ENCODE data around the gene KRTAP5-6. TPM values are rescaled to one million over a fixed set of nuclear protein-coding genes. Genes with fewer than 3 reads are reported as not detected.
A peak's percentile ranks its signal among the peaks of the same experiment; 100 is the strongest.

KRTAP5-6 gene
- polyA plus RNA-seq, 1 of the 3 experiments (the other 2 are of a cell fraction) = not detected

GRCh38 chr11:1665313-1665712 lies 31.7 kb upstream of the KRTAP5-6 start:
- Histone ChIP-seq H2AFZ (ENCODE audit: low read depth) (no peak overlapping the region), H3K79me2 (ENCODE audit: insufficient read depth) (no peaks in the 10 kb centered on the region), H4K20me1 (ENCODE audit: insufficient read depth) (no peaks in the 10 kb centered on the region), H3K4me2 (no peak overlapping the region), H3K9me2 (no peaks in the 10 kb centered on the region), H3K27ac (ENCODE audit: low read depth in 2 of 2, low read length in 1 of 2) (no peak overlapping the region), H3K36me3 (replicated peaks in 1 of 2; ENCODE audit: control insufficient read depth in 1 of 2, insufficient read depth in 2 of 2, low read length in 1 of 2) (no peaks in the 10 kb centered on the region), H3K27me3 (ENCODE audit: insufficient read depth) (no peaks in the 10 kb centered on the region), H3K9ac (no peak overlapping the region), H3K4me1 (ENCODE audit: control insufficient read depth in 1 of 2, insufficient read depth in 2 of 2, low read depth in 1 of 2, low read length in 1 of 2) (no peaks in the 10 kb centered on the region; a peak in 1 of 4 replicates), H3K9me3 (no peaks in the 10 kb centered on the region), H3F3A (replicated peaks; ENCODE audit: insufficient read depth) (no peaks in the 10 kb centered on the region), H3K4me3 (ENCODE audit: low read depth in 2 of 2, low read length in 1 of 2) (no peak overlapping the region)
- WGBS (ENCODE audit: low lambda C conversion rate) = 50% methylated on average over 1 of the region's 8 CpGs
- DNase-seq = no peak
- TF ChIP-seq EP300 (IDR thresholded peaks at IDR 0.05; ENCODE audit: borderline replicate concordance in 1 of 2, low read depth in 1 of 2, low read length in 1 of 2) (no peak), GATA2 (CRISPR knock-in tag; IDR thresholded peaks at IDR 0.05) (no peak), FOXM1 (IDR thresholded peaks at IDR 0.05; ENCODE audit: low read depth) (no peak), USF2 (IDR thresholded peaks at IDR 0.05; ENCODE audit: borderline replicate concordance, low read depth, low read length) (no peak), EZH2phosphoT487 (IDR thresholded peaks at IDR 0.05; ENCODE audit: borderline replicate concordance, low read depth) (no peak), SMC3 (IDR thresholded peaks at IDR 0.05; ENCODE audit: low read depth, low read length) (no peak), CHD2 (IDR thresholded peaks at IDR 0.05; ENCODE audit: low read length, partially characterized antibody) (no peak), RFX5 (IDR thresholded peaks at IDR 0.05; ENCODE audit: low read length) (no peak), FOSL2 (IDR thresholded peaks at IDR 0.05; ENCODE audit: borderline replicate concordance, low read depth) (no peak)
- ChIA-PET CTCF (no interaction called here), POLR2A (no interaction called here)

GRCh38 chr11:1667121-1667850 lies 29.7 kb upstream of the KRTAP5-6 start:
- Histone ChIP-seq H3K79me2 (ENCODE audit: insufficient read depth) (no peaks in the 10 kb centered on the region), H3K9ac (no peak overlapping the region), H3K4me1 (ENCODE audit: control insufficient read depth in 1 of 2, insufficient read depth in 2 of 2, low read depth in 1 of 2, low read length in 1 of 2) (no peaks in the 10 kb centered on the region; a peak in 1 of 4 replicates), H3K4me2 (no peak overlapping the region), H3F3A (replicated peaks; ENCODE audit: insufficient read depth) (no peaks in the 10 kb centered on the region), H4K20me1 (ENCODE audit: insufficient read depth) (no peaks in the 10 kb centered on the region), H3K9me3 (no peaks in the 10 kb centered on the region), H3K27me3 (ENCODE audit: insufficient read depth) (no peaks in the 10 kb centered on the region), H3K27ac (ENCODE audit: low read depth in 2 of 2, low read length in 1 of 2) (no peak overlapping the region), H3K4me3 (ENCODE audit: low read depth in 2 of 2, low read length in 1 of 2) (no peak overlapping the region), H3K9me2 (no peaks in the 10 kb centered on the region), H3K36me3 (replicated peaks in 1 of 2; ENCODE audit: control insufficient read depth in 1 of 2, insufficient read depth in 2 of 2, low read length in 1 of 2) (no peaks in the 10 kb centered on the region), H2AFZ (ENCODE audit: low read depth) (no peak overlapping the region)
- CTCF ChIA-PET = interaction anchor here (0.9 to 5.2 kb wide), 4 partner anchors 15 to 216 kb away, joined by 3 to 28 read pairs (median 8); no protein-coding TSS in a partner anchor
- 74% methylated on average over 9 of the region's 24 CpGs for WGBS (ENCODE audit: low lambda C conversion rate)
- DNase-seq = peak; percentile 30
- POLR2A ChIA-PET = no interaction called here
- TF ChIP-seq FOSL2 (IDR thresholded peaks at IDR 0.05; ENCODE audit: borderline replicate concordance, low read depth) = no peak
- no peak for TF ChIP-seq ZBTB33 (IDR thresholded peaks at IDR 0.05; ENCODE audit: borderline replicate concordance, low read depth)
- TF ChIP-seq SMC3 (IDR thresholded peaks at IDR 0.05; ENCODE audit: low read depth, low read length) = no peak
- no peak for TF ChIP-seq USF1 (IDR thresholded peaks at IDR 0.05; ENCODE audit: borderline replicate concordance, low read depth)
- TF ChIP-seq IRF3 (IDR thresholded peaks at IDR 0.05; ENCODE audit: low read depth, low read length) = no peak
- TF ChIP-seq EP300 (IDR thresholded peaks at IDR 0.05; ENCODE audit: borderline replicate concordance in 1 of 2, low read depth in 1 of 2, low read length in 1 of 2) = no peak
- TF ChIP-seq FOXM1 (IDR thresholded peaks at IDR 0.05; ENCODE audit: low read depth) = no peak
- TF ChIP-seq RCOR1 (IDR thresholded peaks at IDR 0.05; ENCODE audit: low read length) = no peak
- TF ChIP-seq NRF1 (IDR thresholded peaks at IDR 0.05; ENCODE audit: low read depth, low read length) = no peak
- no peak for TF ChIP-seq FOXJ3 (CRISPR knock-in tag; IDR thresholded peaks at IDR 0.05)
- TF ChIP-seq REST (IDR thresholded peaks at IDR 0.05; ENCODE audit: low read depth, low read length) = no peak
